Stomach (tissue), 9 donors: ENCODE measurements around the gene TNFSF10. TPM values are rescaled to one million over a fixed set of nuclear protein-coding genes. Genes with fewer than 3 reads are reported as not detected.

Experiments used
- DNase-seq, 2 donors: peaks; one replicate each; pipeline versions ENCODE4 v3.0.0 to v3.0.0-alpha.2; 2013 to 2019
- H3K27ac ChIP-seq, 5 donors: fragments of 200-600 bp in 4 of 5; sonication (generic) in 4 of 5; one replicate each; pipeline ENCODE4 v1.5.1; 2013 to 2019; ENCODE audit warnings: mild to moderate bottlenecking in 1 of 5, moderate library complexity in 1 of 5
- H3K27me3 ChIP-seq, 3 donors: fragments of 200-600 bp; sonication (generic); one replicate each; pipeline ENCODE4 v1.5.1; 2017 to 2019; ENCODE audit warnings: mixed run types in 1 of 3
- H3K36me3 ChIP-seq, 4 donors: fragments of 200-600 bp; sonication (generic); 1 replicate in 3 of 4; 2 replicates in 1 of 4; pipeline ENCODE4 v1.5.1; 2016 to 2019
- H3K4me1 ChIP-seq, 4 donors: fragments of 200-600 bp; sonication (generic); one replicate each; pipeline ENCODE4 v1.5.1; 2016 to 2019
- H3K4me3 ChIP-seq, 4 donors: fragments of 200-600 bp; sonication (generic) in 3 of 4; one replicate each; pipeline ENCODE4 v1.5.1; 2016 to 2019; ENCODE audit warnings: mild to moderate bottlenecking in 1 of 4
- H3K9me3 ChIP-seq, 4 donors: fragments of 200-600 bp; sonication (generic); one replicate each; pipeline ENCODE4 v1.5.1; 2016 to 2019
- EP300 ChIP-seq: sonication (generic); formaldehyde crosslinking; IDR thresholded peaks from one replicate; pipeline ENCODE4 v1.6.1; 2017; ENCODE audit warnings: antibody characterized with exemption
- POLR2A ChIP-seq, 4 donors: fragments of 450-650 bp; IDR thresholded peaks; one replicate each; pipeline ENCODE4 v1.6.1; 2016; ENCODE audit warnings: antibody characterized with exemption in 4 of 4, control low read depth in 2 of 4, mild to moderate bottlenecking in 1 of 4, moderate library complexity in 1 of 4
- POLR2AphosphoS5 ChIP-seq, 3 donors: sonication (generic); formaldehyde crosslinking; IDR thresholded peaks; one replicate each; pipeline ENCODE4 v1.6.1; 2016; ENCODE audit warnings: antibody characterized with exemption in 3 of 3
- WGBS, 5 donors: extraction: QIAGEN DNeasy Blood & Tissue Kit in 3 of 5; methylation state at CpG; one replicate each; pipeline versions ENCODE4 v1.1.5 to v1.1.7; 2013 to 2018; 5-methylcytosine and 5-hydroxymethylcytosine counted together
- intact Hi-C: fragments of 100-400 bp; cut with DNase I; formaldehyde crosslinking; loops from one replicate; pipeline ENCODE4 v1.15.1; 2023; ENCODE audit warnings: low total_unique reads
- polyA plus RNA-seq, 3 donors: library from polyadenylated mRNA; stranded (reverse); fragments of 200-250 nt; gene quantifications; one replicate each; pipeline ENCODE4 v1.2.3, GENCODE V29; 2013
- total RNA-seq, 5 donors: library from RNA; depleted of rRNA; stranded (reverse); fragments of >200 nt; gene quantifications; one replicate each; pipeline versions ENCODE4 v1.1.0 to v1.2.3, GENCODE V29; 2014 to 2016
- TF ChIP-seq, protein P1 (sequence below), 7 experiments: fragments of 450-650 bp in 4 of 7; fragments of 200-600 bp in 3 of 7; sonication (generic) in 3 of 7; IDR thresholded peaks; one replicate each; pipeline ENCODE4 v1.5.1; 2016 to 2019; ENCODE audit warnings: antibody characterized with exemption in 7 of 7, control low read depth in 2 of 7, mild to moderate bottlenecking in 1 of 7
- donor health status: healthy with polysubstance abuse.
- donor health status: Bipolar disorder and iron deficiency.
- donor health status: healthy.

Gene TNFSF10
- total and polyA plus RNA-seq, 8 donors, result 4.0 to 84.2 (median 23.8) TPM

DNA sequence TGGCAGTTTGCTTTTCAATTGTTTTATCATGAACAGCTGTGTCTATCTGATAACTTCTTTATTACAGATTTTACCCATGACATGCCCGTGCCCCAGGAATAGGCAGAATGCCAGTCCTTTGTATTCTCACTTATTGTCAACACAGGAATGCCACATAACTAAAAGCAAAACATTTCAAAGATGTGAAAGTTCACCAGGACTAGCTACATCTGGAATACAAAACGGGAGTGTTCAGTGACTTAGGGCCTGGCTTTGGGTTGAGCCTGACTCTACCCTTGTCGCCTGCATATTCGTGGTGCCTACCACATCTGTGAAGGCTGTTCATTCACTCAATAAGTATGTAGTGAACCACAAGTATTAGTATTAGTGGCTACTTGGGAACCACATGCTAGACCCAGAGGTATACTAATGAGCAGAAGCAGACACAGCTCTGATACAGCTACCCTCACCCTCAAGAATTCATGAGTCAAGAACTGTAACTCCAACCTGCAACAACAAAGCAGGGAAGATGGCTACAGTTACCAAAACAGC lies 2.9 kb downstream of the TNFSF10 start:
- 13 to 40% (median 22%) methylated on average over 4 of the region's 4 CpGs for WGBS, 5 donors
- intact Hi-C loops, result no loop called here

DNA sequence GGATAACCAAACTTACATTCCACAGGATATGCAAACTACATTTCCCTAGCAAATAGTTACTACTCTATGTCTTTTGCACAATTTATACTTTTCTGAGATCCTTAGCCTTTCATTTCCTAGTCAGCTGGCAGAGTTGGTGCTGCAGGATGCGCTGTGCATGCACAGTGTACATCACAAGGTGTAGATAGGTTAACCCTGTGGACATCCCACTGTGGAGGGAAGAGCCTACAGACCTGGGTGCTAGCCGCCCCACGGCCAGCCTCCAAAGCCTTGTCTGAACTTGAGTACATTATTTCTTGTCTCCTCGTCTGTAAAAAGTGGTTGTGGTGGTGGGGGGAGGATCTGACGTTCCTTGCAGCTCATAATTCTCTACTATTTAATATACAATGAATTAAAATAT lies 3.5 kb downstream of the TNFSF10 start:
- 46 to 63% (median 51%) methylated on average over 5 of the region's 5 CpGs for WGBS, 5 donors
- Histone ChIP-seq H3K27ac (peak overlapping the region in 3 of 5 donors; percentile 64 to 91 (median 90)), H3K4me1 (peaks cover 51 to 79% (median 67%) of the 10 kb centered on the region in 4 donors), H3K9me3 (no peaks in the 10 kb centered on the region), H3K4me3 (peak overlapping the region in 3 of 4 donors; percentile 6 to 59 (median 53)), H3K27me3 (no peaks in the 10 kb centered on the region), H3K36me3 (peaks cover 0 to 5% (median 1%) of the 10 kb centered on the region in 4 donors)
- intact Hi-C loops, result no loop called here
- no peak for TF ChIP-seq EP300
- DNase-seq, result no peak

More for the DNA sequence above, 2.9 kb downstream of the TNFSF10 start:
- no peaks in the 10 kb centered on the region for H3K9me3 ChIP-seq
- H3K27me3 ChIP-seq, result no peaks in the 10 kb centered on the region
- no peak for TF ChIP-seq EP300
- TF ChIP-seq POLR2AphosphoS5 (IDR thresholded peaks at IDR 0.05), result no peak
- TF ChIP-seq, protein P1, sequence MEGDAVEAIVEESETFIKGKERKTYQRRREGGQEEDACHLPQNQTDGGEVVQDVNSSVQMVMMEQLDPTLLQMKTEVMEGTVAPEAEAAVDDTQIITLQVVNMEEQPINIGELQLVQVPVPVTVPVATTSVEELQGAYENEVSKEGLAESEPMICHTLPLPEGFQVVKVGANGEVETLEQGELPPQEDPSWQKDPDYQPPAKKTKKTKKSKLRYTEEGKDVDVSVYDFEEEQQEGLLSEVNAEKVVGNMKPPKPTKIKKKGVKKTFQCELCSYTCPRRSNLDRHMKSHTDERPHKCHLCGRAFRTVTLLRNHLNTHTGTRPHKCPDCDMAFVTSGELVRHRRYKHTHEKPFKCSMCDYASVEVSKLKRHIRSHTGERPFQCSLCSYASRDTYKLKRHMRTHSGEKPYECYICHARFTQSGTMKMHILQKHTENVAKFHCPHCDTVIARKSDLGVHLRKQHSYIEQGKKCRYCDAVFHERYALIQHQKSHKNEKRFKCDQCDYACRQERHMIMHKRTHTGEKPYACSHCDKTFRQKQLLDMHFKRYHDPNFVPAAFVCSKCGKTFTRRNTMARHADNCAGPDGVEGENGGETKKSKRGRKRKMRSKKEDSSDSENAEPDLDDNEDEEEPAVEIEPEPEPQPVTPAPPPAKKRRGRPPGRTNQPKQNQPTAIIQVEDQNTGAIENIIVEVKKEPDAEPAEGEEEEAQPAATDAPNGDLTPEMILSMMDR (IDR thresholded peaks at IDR 0.05), result no peak
- TF ChIP-seq POLR2A (IDR thresholded peaks at IDR 0.05), result no peak
- DNase-seq, result peak in 1 of 2 donors; percentile 24
- H3K27ac ChIP-seq, result peak overlapping the region; percentile 20 to 91 (median 66)
- H3K36me3 ChIP-seq, result peaks cover 0 to 4% (median 0%) of the 10 kb centered on the region in 4 donors
- H3K4me3 ChIP-seq, result peak overlapping the region in 3 of 4 donors; percentile 1 to 59 (median 53)
- peaks cover 47 to 73% (median 60%) of the 10 kb centered on the region in 4 donors for H3K4me1 ChIP-seq

- Histone ChIP-seq H3K36me3 (peaks cover 0 to 11% (median 8%) of the 10 kb centered on the region in 4 donors), H3K27me3 (no peaks in the 10 kb centered on the region), H3K4me1 (peaks cover 57 to 85% (median 72%) of the 10 kb centered on the region in 4 donors), H3K9me3 (no peaks in the 10 kb centered on the region), H3K4me3 (peak overlapping the region in 1 of 4 donors; percentile 59), H3K27ac (peak overlapping the region in 2 of 5 donors; percentile 90 to 91)
- no peak for DNase-seq
- WGBS, 5 donors, result 51 to 69% (median 58%) methylated on average over 2 of the region's 2 CpGs
- TF ChIP-seq EP300, result no peak
- TF ChIP-seq, protein P1 (IDR thresholded peaks at IDR 0.05), result no peak
- TF ChIP-seq POLR2A (IDR thresholded peaks at IDR 0.05), result no peak
- intact Hi-C loops, result no loop called here
Observed at GRCh38 chr3:172518929-172519640, 4.1 kb downstream of the TNFSF10 start.

DNA sequence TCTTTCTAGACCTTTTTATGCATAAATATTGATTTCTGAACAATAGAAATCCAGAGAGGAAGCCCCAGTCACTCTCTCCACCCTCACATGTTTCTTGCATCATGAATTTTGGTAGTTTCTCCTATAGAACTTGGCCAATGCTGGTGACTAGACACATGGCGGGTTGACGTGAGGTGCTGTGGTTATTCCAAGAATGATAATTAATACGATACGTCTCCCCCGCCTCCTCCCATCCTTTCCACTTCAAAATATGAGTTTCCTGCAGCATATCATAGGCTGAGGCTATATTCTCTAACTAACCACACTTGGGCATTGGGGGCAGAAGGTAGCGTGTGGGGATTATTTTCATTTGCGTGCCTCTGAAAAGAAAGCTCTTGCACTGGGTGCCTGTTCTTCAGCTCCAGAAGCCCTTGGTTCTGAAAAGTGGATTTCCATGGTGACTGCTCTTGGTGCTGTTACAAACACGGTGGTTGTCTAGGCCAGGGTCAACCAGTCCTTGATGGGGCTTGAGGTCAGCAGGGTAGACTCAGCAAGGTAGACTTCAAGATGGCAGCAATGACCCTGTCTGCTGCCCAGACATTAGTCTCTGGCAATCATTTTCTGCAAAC lies 5.3 kb downstream of the TNFSF10 start:
- 76 to 84% (median 84%) methylated on average over 8 of the region's 8 CpGs for WGBS, 5 donors
- TF ChIP-seq POLR2A (IDR thresholded peaks at IDR 0.05), result no peak
- TF ChIP-seq, protein P1 (IDR thresholded peaks at IDR 0.05), result no peak
- TF ChIP-seq EP300, result no peak
- no peak for TF ChIP-seq POLR2AphosphoS5 (IDR thresholded peaks at IDR 0.05)
- H3K36me3 ChIP-seq, result peaks cover 0 to 23% (median 16%) of the 10 kb centered on the region in 4 donors
- H3K4me3 ChIP-seq, result no peak overlapping the region
- no peak for DNase-seq
- peak overlapping the region in 4 of 5 donors; percentile 72 to 91 (median 82) for H3K27ac ChIP-seq
- intact Hi-C loops, result no loop called here
- H3K4me1 ChIP-seq, result peaks cover 59 to 88% (median 78%) of the 10 kb centered on the region in 4 donors
- H3K27me3 ChIP-seq, result no peaks in the 10 kb centered on the region
- no peaks in the 10 kb centered on the region for H3K9me3 ChIP-seq
